Trophoblast cell (in vitro differentiated cells and primary cell): ENCODE data around the gene H2AZ2.
A peak's percentile ranks its signal among the peaks of the same experiment; 100 is the strongest.

Source experiments
- DNase-seq, 2 donors: peaks; one replicate each; pipeline ENCODE4 v3.0.0-alpha.2; 2016
- H2AFZ ChIP-seq: 2 replicates; pipeline ENCODE4 v1.6.1; 2013; ENCODE audit warnings: low read length, moderate library complexity, mild to moderate bottlenecking; ENCODE audit not compliant: insufficient read depth, poor library complexity
- H2AK5ac ChIP-seq: 2 replicates; pipeline ENCODE4 v1.6.1; 2013; ENCODE audit warnings: mild to moderate bottlenecking, low read length
- H2BK120ac ChIP-seq: 2 replicates; pipeline ENCODE4 v1.6.1; 2013; ENCODE audit warnings: low read length, mild to moderate bottlenecking, moderate library complexity; ENCODE audit not compliant: insufficient read depth, poor library complexity
- H2BK12ac ChIP-seq: 2 replicates; pipeline ENCODE4 v1.6.1; 2013; ENCODE audit warnings: mild to moderate bottlenecking, low read length, moderate library complexity
- H2BK5ac ChIP-seq: 2 replicates; pipeline ENCODE4 v1.6.1; 2013; ENCODE audit warnings: low read length, low read depth, moderate library complexity, mild to moderate bottlenecking; ENCODE audit not compliant: poor library complexity
- H3K14ac ChIP-seq: 2 replicates; pipeline ENCODE4 v1.6.1; 2013; ENCODE audit warnings: mild to moderate bottlenecking, low read length
- H3K18ac ChIP-seq: 2 replicates; pipeline ENCODE4 v1.6.1; 2013; ENCODE audit warnings: mild to moderate bottlenecking, low read length
- H3K23ac ChIP-seq: 2 replicates; pipeline ENCODE4 v1.6.1; 2013; ENCODE audit warnings: low read length
- H3K27ac ChIP-seq: 2 replicates; pipeline ENCODE4 v1.5.1; 2013; ENCODE audit warnings: low read depth, mild to moderate bottlenecking, inconsistent platforms, low read length, moderate library complexity
- H3K27me3 ChIP-seq: 2 replicates; pipeline ENCODE4 v1.6.1; 2013; ENCODE audit warnings: inconsistent platforms, mild to moderate bottlenecking, low read length, moderate library complexity; ENCODE audit not compliant: insufficient read depth
- H3K36me3 ChIP-seq, 2 experiments: 1 replicate in 1 of 2; 2 replicates in 1 of 2; pipeline ENCODE4 v1.6.1; 2013; ENCODE audit warnings: low read length in 2 of 2, mild to moderate bottlenecking in 2 of 2, moderate library complexity in 1 of 2; ENCODE audit not compliant: insufficient read depth in 2 of 2, control insufficient read depth in 1 of 2
- H3K4ac ChIP-seq: 2 replicates; pipeline ENCODE4 v1.6.1; 2013; ENCODE audit warnings: low read depth, mild to moderate bottlenecking, low read length, moderate library complexity
- H3K4me1 ChIP-seq, 2 experiments: 1 replicate in 1 of 2; 2 replicates in 1 of 2; pipeline ENCODE4 v1.6.1; 2013; ENCODE audit warnings: low read length in 2 of 2, mild to moderate bottlenecking in 2 of 2, moderate library complexity in 1 of 2; ENCODE audit not compliant: insufficient read depth in 2 of 2, control insufficient read depth in 1 of 2
- H3K4me2 ChIP-seq: 2 replicates; pipeline ENCODE4 v1.6.1; 2013; ENCODE audit warnings: inconsistent platforms, mild to moderate bottlenecking, low read length, moderate library complexity
- H3K4me3 ChIP-seq: 2 replicates; pipeline ENCODE4 v1.5.1; 2013; ENCODE audit warnings: mild to moderate bottlenecking, low read depth, low read length, inconsistent platforms
- H3K79me1 ChIP-seq: one replicate; pipeline ENCODE4 v1.6.1; 2013; ENCODE audit warnings: low read length
- H3K79me2 ChIP-seq: 2 replicates; pipeline ENCODE4 v1.6.1; 2013; ENCODE audit warnings: low read length, mild to moderate bottlenecking; ENCODE audit not compliant: control insufficient read depth, insufficient read depth, poor library complexity
- H3K9ac ChIP-seq: 2 replicates; pipeline ENCODE4 v1.6.1; 2013; ENCODE audit warnings: mild to moderate bottlenecking, low read length
- H3K9me3 ChIP-seq: 2 replicates; pipeline ENCODE4 v1.6.1; 2013; ENCODE audit warnings: low read depth, mild to moderate bottlenecking, control low read depth, inconsistent platforms, low read length; ENCODE audit not compliant: insufficient read depth
- H4K12ac ChIP-seq: 2 replicates; pipeline ENCODE4 v1.6.1; 2013; ENCODE audit warnings: low read depth, mild to moderate bottlenecking, low read length, moderate library complexity
- H4K8ac ChIP-seq: 2 replicates; pipeline ENCODE4 v1.6.1; 2013; ENCODE audit warnings: low read depth, mild to moderate bottlenecking, low read length, moderate library complexity
- H4K91ac ChIP-seq: one replicate; pipeline ENCODE4 v1.6.1; 2013; ENCODE audit warnings: low read depth, mild to moderate bottlenecking, low read length, moderate library complexity
- WGBS: extraction: QIAGEN DNeasy Blood & Tissue Kit; methylation state at CpG from one replicate; pipeline ENCODE4 v1.1.7; 2013; ENCODE audit warnings: missing lambda C conversion rate; ENCODE audit not compliant: insufficient read length, insufficient coverage; ENCODE audit errors: extremely low coverage; 5-methylcytosine and 5-hydroxymethylcytosine counted together

Gene H2AZ2

GRCh38 chr7:44827567-44827966, 20.3 kb downstream of the H2AZ2 start:
- H3K27me3 ChIP-seq, result no peaks in the 10 kb centered on the region
- no peak overlapping the region for H2AK5ac ChIP-seq
- H3K79me1 ChIP-seq, result no peaks in the 10 kb centered on the region
- no peak overlapping the region for H2BK12ac ChIP-seq
- no peak overlapping the region for H2BK5ac ChIP-seq
- H3K4me1 ChIP-seq, result peaks cover 8 to 20% of the 10 kb centered on the region in 2 experiments
- no peak for DNase-seq
- H3K9ac ChIP-seq, result no peak overlapping the region
- H2BK120ac ChIP-seq, result no peak overlapping the region
- no peak overlapping the region for H2AFZ ChIP-seq
- no CpG with 5 or more reads among the region's 3 CpGs for WGBS
- no peak overlapping the region for H3K14ac ChIP-seq
- no peaks in the 10 kb centered on the region for H3K9me3 ChIP-seq
- no peak overlapping the region for H3K27ac ChIP-seq
- H3K4me3 ChIP-seq, result no peak overlapping the region
- no peak overlapping the region for H4K8ac ChIP-seq
- H3K23ac ChIP-seq, result no peak overlapping the region
- no peak overlapping the region for H3K18ac ChIP-seq
- H4K91ac ChIP-seq, result no peak overlapping the region
- H3K36me3 ChIP-seq, result peaks cover 16 to 28% of the 10 kb centered on the region in 2 experiments
- H4K12ac ChIP-seq, result no peak overlapping the region
- no peaks in the 10 kb centered on the region for H3K79me2 ChIP-seq
- H3K4ac ChIP-seq, result no peak overlapping the region
- H3K4me2 ChIP-seq, result no peak overlapping the region

GRCh38 chr7:44824894-44825526, 22.9 kb downstream of the H2AZ2 start:
- Histone ChIP-seq H3K18ac (no peak overlapping the region), H4K8ac (no peak overlapping the region), H3K79me1 (no peaks in the 10 kb centered on the region), H3K27me3 (no peaks in the 10 kb centered on the region), H4K12ac (no peak overlapping the region), H2BK12ac (no peak overlapping the region), H3K9me3 (no peaks in the 10 kb centered on the region), H3K79me2 (no peaks in the 10 kb centered on the region), H3K36me3 (peaks cover 8 to 20% of the 10 kb centered on the region in 2 experiments), H3K4me3 (no peak overlapping the region), H2BK120ac (no peak overlapping the region), H3K4me1 (peaks cover 8 to 20% of the 10 kb centered on the region in 2 experiments), H3K23ac (no peak overlapping the region), H3K14ac (no peak overlapping the region), H3K27ac (no peak overlapping the region), H2AFZ (no peak overlapping the region), H4K91ac (no peak overlapping the region), H3K9ac (no peak overlapping the region), H3K4ac (no peak overlapping the region), H2AK5ac (no peak overlapping the region), H3K4me2 (no peak overlapping the region), H2BK5ac (no peak overlapping the region)
- no CpG with 5 or more reads among the region's 2 CpGs for WGBS
- DNase-seq, result no peak

- Histone ChIP-seq H4K12ac (no peak overlapping the region), H2BK5ac (no peak overlapping the region), H3K9ac (no peak overlapping the region), H2BK120ac (no peak overlapping the region), H3K4me3 (no peak overlapping the region), H4K8ac (no peak overlapping the region), H3K79me1 (no peaks in the 10 kb centered on the region), H3K36me3 (peaks cover 6 to 7% of the 10 kb centered on the region in 2 experiments), H3K4me1 (peaks cover 8 to 20% of the 10 kb centered on the region in 2 experiments), H2AFZ (no peak overlapping the region), H3K79me2 (no peaks in the 10 kb centered on the region), H2BK12ac (no peak overlapping the region), H3K18ac (no peak overlapping the region), H3K4me2 (no peak overlapping the region), H3K27me3 (no peaks in the 10 kb centered on the region), H4K91ac (no peak overlapping the region), H3K4ac (no peak overlapping the region), H3K23ac (no peak overlapping the region), H3K27ac (no peak overlapping the region), H3K14ac (no peak overlapping the region), H2AK5ac (no peak overlapping the region), H3K9me3 (no peaks in the 10 kb centered on the region)
- no CpG with 5 or more reads among the region's 5 CpGs for WGBS
- DNase-seq, result peak in 1 of 2 donors; percentile 35
These were observed 24.6 kb downstream of the H2AZ2 start for GRCh38 chr7:44823255-44823781.

GRCh38 chr7:44819292-44819691, 28.6 kb downstream of the H2AZ2 start:
- Histone ChIP-seq H2BK5ac (no peak overlapping the region), H4K8ac (no peak overlapping the region), H3K9me3 (no peaks in the 10 kb centered on the region), H3K27ac (no peak overlapping the region), H3K23ac (no peak overlapping the region), H3K79me1 (no peaks in the 10 kb centered on the region), H3K4ac (no peak overlapping the region), H2BK120ac (no peak overlapping the region), H3K36me3 (no peaks in the 10 kb centered on the region), H3K18ac (no peak overlapping the region), H3K4me3 (no peak overlapping the region), H3K14ac (no peak overlapping the region), H4K91ac (no peak overlapping the region), H4K12ac (no peak overlapping the region), H3K9ac (no peak overlapping the region), H3K27me3 (no peaks in the 10 kb centered on the region), H2BK12ac (no peak overlapping the region), H3K79me2 (no peaks in the 10 kb centered on the region), H3K4me1 (peaks cover 8% of the 10 kb centered on the region in 2 experiments), H2AFZ (no peak overlapping the region), H2AK5ac (no peak overlapping the region), H3K4me2 (no peak overlapping the region)
- DNase-seq, result no peak
- WGBS, result no CpG with 5 or more reads among the region's 2 CpGs
